Fibroblast of skin of right quadriceps (primary cell): ENCODE results near the gene MZT1.
"Not testable (repeated sequence)": the region's sequence is repeated elsewhere in the genome, so short reads cannot be mapped to it uniquely, and the experiment has no call there.

Experiments used
- DNase-seq: peaks from one replicate; pipeline ENCODE4 v3.0.0-alpha.2; 2013

MZT1 gene, protein sequence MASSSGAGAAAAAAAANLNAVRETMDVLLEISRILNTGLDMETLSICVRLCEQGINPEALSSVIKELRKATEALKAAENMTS

DNA sequence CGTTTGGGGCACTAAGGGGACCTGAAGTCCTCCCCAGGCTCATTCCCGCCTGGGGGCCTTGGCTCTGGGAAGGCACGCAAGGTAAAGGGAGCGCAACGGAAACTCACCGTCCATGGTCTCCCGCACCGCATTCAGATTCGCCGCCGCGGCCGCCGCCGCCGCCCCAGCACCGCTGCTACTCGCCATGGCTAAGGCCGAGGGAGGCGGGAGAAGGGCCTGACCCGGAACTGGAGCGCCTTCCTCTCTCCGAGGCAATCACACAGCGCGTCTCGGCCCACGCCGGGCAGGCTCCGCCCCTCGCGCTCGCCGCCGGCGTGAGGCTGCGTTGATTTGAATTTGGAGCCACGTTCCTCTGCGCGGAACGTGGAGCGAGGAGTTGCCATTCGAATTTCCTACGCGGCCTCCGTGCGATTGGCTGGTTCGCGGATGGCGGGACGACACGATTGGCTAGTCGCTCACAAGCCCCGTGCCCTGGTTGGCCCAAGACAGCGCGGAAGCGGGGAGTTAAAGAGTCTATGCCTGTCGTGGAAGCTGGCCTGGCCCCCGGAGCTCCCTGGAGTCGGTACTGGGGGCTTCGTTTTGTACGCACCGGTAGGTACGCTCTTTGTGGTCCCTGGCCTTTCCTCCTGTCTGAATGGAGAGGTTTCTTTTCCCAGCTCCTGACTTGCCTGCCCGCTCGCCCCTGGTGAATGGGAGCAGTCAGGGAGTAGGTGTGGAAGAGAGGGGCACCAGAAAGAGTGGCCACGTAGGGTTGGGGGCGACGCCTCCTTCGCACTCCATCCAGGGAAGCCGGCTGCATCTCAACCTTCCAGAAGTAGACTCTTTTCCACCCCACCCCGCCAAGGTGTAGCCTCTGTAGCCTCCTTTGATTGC is at the start of gene MZT1, which contains the start of gene BORA:
Gene MZT1, minus strand, starts transcription at position 213 of the 873 bp plus-strand sequence. Its CDS starts 27 bp downstream, at position 186.
Gene BORA, plus strand, starts transcription at position 507 of the 873 bp plus-strand sequence. CDS start 1,018 bp downstream, outside the sequence.
- DNase-seq, result peak; percentile 97

DNA sequence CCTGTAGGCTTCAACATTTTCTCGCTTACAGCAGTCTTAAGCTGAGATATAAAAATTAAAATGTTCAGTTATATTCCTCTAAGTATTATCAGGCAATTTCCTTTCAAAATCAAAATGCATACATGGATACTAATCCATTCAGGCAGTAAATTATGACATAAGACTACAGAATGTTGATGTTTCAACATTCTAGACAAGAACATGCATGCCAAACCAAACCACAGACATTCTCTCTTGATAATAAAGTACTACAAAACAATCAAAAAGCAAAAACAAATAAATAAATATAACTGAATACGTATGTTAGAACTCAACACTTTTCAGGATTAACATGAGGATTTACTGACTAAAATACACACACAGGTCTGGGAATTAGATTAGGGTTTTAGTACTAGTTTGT is 46.6 kb upstream of the MZT1 start:
- peak; percentile 11 for DNase-seq

DNA sequence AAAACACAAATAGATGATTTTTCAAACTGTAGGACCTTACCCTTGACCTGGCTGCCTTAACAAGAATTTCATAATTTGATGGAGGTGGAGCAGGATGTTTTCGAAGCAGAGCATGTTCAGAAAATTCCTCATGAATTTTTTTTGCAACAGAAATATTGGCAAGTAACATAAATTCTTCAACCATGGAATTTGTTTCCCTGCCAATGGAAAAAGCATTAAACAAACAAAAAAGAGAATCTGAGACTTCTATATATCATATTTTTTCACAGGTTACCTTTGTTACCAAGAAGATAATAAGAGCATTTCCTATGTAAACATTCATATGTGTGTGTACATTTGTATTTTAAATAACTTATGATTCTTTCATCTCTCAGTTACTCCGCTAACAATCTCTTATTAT is 36.0 kb upstream of the MZT1 start:
- no peak for DNase-seq

DNA sequence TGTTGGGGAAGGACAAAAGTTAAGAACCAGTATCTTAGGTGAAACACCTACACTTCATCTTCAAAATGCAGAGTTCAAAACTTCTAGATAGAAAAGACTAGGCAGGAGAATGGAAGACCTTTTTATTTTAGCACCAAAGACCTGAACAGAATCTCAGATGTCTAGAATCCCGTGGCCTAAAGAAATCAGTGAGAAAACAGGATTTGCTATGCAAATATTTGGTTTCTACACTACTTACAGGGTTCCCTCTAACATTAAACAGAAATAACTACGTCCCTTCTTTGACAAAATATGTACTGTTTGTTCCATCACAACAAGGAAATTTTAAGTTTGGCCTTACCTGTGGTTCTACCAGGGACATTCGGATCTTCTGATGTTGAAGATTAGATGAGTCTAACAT is 32.8 kb upstream of the MZT1 start:
- no peak for DNase-seq

DNA sequence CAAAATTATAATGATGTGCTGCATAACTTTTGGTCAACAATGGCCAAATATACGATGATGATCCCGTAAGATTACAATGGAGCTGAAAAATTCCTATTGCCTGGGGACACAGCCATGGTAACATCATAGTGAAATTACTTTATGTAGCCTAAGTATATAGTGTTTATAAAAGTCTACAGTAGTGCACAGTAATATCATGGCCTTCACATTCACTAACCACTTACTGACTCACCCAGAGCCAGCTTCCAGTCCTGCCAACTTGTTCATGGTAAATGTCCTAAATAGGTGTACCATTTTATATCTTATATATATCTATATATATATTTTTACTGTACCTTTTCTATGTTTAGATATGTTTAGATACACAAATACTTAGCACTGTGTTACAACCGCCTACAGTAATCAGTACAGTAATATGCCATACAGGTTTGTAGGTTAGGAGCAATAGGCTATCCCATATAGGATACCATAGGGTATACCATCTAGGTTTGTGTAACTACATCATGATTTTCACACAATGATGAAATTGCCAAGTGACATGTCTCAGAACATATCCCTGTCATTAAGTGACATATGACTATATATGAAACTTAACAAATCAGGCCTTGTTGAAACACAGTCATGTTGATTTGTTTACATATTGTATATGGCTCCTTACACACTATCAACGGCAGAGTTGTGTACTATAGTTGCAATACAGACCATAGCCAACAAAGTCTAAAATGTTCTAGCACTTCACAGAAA is 30.5 kb upstream of the MZT1 start:
- no peak for DNase-seq

DNA sequence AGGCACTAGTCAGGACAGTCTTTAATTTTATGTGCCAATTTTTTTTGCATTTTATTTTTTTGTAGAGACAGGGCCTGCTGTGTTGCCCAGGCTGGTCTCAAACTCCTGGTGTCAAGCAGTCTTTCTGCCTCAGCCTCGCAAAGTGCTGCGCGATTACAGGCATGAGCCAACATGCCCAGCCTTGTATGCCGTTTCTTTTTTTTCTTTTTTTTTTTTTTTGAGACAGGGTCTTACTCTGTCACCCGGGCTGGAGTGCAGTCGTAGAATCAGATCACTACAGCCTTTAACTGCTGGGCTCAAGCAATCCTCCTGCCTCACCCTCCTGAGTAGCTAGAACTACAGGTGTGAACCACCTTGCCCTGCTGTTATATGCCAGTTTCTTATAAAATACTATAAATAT is 26.7 kb upstream of the MZT1 start:
- no peak for DNase-seq

DNA sequence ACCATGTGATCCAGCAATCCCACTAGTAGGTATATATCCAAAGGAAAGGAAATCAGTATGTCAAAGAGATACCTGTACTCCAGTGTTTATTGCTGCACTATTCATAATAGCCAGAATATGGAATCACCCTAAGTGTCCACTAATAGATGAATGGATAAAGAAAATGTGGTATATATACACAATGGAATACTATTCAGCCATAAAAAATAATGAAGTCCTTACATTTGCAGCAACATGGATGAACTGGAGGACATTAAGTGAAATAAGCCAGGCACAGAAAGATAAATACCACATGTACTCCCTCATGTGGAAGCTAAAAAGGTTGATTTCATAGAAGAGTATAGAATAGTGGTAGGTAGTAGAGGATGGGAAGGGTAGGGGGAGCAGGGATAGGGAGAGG is 23.8 kb upstream of the MZT1 start:
- DNase-seq, result no peak

DNA sequence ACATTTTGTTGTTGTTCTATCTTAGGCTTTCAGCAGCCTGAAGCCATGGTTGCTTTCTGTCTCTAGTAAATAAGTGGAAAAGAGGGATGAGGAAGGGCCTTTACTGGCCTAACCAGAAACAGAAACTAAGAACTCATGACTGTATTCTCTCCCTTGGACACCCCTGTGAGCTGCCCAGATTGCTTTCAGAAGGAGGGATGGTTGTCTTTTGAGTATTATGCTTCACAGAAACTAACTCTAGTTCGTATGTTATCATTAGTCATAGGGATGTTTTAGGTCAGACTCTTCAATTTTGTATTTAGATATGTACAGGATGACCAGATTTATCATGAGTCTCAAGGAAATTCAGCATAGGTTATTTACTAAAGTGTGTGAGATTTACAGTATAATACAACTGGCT is 17.8 kb upstream of the MZT1 start:
- no peak for DNase-seq

DNA sequence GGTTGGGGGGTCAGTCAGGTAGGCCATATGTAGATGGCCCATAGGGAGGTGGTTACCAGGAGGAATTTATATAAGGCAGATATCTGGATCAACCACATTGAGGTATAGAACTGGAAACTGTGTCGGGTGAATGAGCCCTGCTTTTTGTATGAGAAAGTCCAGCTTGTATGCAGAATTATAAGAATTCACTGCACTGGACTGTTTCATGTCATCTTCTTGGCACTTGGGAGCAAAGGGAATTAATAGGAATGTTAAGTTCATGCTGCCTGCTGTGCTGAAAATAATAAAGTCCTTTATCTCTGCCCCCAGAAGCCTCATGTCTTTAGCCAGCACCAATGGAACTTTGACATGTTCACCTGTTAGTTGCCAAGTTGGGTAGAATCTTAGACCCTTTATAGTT is 12.6 kb upstream of the MZT1 start:
- no peak for DNase-seq

DNA sequence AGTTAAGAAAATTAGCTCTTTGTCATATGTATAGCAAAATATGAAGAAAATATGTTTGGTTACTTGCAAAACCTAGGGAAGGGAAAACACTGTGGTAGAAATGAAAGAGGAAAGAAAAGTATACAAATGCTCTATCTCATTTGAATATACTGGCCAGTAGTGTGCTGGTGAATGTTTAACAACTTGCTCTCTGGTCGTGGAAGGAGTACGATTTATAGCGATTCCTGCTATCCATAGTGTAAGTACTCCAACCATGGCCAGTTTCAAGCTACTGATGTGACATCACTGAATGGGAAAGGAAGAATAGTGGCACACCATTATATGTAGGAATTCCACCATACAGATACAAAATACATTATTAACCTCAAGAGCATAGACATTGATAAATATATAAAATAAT is 9.6 kb upstream of the MZT1 start:
- no peak for DNase-seq

DNA sequence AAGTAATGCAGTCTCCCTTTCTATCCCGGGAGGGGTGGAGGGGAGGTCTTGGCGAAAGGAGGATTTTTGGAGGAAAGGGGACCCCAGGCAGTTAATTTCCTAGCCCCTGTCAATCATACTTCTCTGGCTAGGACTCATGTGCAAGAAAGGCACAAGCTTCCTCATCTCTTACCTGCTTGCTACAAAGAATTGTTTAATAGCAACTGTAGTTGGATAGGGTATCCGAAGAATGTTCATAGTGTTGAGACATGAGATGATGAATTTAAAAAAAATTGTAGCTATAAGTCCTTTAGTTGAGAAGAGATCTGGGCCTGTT is 819 bp upstream of the MZT1 start:
- DNase-seq, result peak; percentile 1

DNA sequence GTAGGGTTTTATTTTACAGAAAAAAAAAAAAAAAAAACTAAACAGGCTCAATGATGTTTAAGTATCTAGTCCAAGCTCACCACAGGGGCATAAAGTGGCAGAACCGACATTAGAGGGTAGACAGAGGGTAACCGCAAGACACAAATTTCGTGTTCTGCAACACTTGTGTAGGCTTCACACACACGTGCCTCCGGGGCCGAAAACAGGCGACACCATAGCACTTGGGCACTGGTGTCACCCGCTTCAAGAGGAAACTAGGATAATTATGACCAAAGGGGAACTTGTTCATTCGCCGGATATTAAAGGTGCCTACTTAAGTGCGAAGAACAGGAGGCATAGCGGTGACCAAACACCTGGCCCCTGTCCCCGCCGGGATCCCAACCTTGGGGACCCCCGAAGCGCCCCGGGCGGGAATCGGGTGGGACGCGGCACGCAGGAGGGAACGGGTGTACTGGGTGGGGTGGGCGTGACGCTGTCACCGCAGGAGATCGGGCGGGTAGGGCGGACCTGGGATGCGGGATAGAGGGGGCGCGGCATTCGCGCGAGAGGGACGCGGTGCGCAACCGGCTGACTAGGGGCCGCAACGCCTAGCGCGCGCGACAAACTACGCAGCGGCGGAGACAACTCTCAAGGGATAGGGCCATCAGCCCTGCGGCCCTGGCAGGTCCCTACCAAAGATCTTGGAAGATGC is 558 bp downstream of the MZT1 start:
- peak; percentile 6 for DNase-seq

DNA sequence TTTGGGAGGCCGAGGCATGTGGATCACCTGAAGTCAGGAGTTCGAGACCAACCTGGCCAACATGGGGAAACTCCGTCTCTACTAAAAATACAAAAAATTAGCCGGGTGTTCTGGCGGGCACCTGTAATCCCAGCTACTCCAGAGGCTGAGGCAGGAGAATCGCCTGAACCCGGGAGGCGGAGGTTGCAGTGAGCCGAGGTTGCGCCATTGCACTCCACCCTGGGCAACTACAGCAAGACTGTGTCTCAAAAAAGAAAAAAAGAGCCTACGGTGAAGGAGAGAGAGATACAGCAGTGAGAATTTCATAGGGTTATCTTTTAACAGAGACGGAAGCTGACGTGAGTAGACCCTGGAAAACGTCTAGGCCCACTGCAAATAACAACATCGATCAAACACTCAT is 1.2 kb downstream of the MZT1 start:
- not testable (repeated sequence) for DNase-seq

DNA sequence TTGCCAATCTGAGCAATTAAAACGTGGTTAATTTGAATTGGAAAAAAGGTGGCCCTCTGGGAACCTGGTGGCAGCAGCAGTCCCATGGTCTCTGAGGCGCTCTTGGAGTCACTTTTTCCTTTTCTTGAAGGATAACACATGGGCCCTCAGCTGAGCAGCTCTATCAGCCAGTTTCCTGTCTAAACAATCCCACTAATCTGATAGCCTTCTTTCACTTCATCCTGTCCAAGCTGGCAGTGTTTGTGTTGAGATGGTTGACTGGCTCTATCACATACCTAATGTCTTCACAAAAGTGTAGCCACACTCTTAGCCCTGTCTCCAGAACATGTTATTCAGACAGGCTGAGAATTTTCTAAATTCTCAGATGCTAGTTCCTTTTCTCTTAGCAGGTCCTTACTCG is 10.7 kb downstream of the MZT1 start:
- no peak for DNase-seq

DNA sequence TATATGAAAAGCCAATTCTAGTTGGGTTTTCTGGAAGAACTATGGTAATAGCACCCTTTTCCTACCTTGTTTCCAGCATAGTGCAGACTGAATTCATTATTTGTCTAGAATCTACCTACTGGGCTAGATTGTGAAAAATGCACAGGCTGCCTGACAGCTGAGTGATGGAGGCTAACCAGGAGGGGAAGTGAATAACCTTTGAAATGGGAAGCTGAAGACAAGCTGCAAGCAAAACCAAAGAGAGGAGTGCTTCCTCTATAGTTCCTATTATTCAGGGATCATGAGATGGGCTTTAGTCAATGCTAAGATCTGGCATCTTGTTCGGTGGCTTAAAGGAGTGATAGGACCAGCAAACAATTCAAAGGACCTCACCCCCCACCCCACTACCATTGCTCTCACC is 26.9 kb downstream of the MZT1 start:
- DNase-seq, result no peak

DNA sequence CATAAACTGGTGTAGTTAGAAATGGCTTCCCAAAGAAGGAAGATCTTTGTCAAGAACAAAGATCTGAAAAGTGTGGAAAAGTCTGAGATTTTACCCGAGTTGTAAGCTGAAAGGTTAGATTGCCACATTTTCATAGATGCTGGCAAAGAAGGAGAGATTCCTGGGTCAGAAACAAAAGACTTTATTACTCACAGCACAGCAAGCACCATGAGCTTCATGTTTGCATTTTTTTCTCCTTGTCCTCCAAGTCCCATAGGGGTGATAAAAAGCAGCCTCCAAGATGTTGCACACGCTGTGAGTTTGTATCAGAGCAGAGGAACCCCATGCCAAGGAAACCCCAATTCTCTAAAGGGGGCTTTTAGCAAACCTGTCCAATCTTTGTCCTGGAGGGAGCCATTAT is 29.3 kb downstream of the MZT1 start:
- DNase-seq, result no peak

DNA sequence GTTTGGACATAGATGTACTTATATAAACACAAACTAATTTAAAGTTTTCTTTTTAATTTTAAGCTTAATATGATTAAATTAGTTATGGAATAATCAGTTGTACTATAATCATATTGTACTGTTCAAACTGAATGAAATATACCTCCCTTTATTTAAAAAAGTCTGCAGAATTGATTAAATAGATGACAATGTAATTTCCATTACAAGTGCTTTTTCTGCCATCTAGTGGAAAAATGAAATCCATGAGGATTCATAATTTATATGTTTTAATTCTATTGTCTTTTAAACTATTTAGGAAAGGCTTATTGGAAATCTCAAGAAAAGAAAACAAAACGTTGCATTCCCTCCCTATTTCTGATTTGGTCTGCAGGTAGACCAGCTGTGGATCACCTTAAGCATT is 30.9 kb downstream of the MZT1 start:
- no peak for DNase-seq

DNA sequence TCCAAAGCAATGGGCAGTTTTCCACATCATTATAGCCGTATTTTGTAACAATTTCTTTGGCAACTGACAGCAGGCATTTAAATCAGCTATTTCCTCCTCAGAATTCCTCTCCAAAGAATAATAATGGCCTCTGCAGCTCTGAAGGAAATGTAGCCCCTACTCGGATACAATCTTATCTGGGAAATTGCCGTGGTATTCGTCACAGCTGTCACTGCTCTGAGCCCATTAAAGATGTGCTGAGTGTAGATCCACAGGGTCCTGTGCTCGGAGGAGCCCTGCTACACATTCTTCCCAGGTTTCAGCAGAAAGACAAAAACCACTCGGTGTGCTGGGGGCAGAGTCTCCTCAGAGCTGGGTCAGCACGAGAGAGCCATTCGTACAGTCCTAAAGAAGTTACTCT is 33.1 kb downstream of the MZT1 start:
- DNase-seq, result no peak

DNA sequence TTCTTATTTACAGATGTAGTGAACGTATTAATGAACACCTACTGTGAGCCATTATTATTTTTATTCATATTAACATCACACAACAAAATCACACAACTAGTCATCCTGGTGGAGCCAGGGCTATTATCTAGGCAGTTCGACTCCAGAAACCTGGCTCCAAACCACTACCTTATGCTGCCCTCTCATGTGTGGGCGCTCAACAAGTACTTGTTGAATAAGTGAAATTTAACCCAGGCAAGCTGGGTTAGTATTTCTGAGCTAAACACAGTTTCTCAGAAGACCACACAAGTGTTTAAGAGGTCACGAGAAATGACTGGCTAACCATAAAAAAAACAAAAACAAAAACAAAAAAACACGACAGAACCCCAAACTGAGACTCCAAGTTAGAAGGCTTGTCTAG is 33.6 kb downstream of the MZT1 start:
- no peak for DNase-seq

DNA sequence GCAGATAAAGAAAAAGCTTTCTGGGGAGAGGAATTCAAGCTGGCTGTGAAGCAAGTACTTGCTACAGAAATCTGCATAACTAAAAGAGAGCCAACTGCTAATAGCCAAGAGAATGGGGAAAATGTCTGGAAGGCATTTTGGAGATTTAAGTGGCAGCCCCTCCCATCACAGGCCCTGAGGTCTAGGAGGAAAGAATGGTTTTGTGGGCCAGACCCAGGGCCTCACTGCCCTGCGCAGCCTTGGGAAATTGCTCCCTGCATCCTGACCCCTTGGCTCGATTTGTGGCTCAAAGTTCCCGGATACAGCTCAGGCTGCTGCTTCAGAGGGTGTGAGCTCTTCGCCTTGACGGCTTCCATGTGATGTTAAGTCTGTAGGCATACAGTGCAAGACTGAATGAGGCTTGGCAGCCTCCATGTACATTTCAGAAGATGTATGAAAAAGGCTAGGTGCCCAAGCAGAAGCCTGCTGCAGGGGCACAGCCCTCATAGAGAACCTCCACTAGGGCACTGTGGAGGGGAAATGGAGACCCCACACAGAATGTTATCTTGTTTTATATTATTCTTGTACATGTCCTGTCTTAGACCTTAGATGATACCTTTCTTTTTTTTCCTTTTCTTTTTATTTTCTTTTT is 34.4 kb downstream of the MZT1 start:
- no peak for DNase-seq

DNA sequence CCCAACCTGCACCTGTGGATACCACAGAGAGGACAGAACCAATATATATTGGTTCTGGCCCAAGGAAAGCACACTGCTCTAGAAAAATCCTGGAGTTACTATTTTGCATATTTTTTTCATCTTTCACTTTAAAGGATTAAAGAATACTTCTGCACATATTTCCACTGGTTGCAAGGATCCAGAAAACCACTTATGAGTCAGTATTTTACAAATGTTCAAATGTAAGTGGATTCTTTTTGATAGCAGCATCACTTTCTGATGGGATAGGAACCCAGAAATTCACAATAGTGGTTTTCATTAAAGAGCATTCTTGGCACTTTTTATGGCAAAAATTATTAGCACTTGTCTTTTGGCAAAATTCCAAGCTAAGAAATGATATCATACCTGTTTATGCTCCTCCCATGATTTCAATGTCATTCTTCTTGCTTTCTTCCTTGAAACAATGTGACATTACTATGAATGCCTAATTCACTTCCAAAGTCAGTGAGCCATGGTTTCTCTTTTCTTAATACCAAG is 38.2 kb downstream of the MZT1 start:
- no peak for DNase-seq

DNA sequence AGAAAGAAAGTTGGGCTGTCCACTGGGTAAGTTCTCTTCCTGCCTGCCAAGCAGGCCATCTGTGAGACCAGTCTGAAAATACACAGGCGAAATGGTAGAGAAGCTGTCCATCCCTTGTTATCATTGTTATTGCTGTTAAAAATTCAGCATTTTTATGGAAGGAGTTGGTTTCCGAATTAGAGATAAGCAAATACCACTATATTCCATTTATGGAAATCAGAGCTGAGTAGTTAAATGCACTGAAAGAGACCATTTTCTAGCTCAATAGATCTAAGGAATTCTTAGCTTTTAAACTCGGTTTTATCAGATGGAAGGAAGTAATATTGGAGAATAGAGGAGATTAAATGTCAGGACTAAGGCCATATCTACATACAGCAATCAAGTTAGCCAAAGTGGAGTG is 40.7 kb downstream of the MZT1 start:
- DNase-seq, result no peak

DNA sequence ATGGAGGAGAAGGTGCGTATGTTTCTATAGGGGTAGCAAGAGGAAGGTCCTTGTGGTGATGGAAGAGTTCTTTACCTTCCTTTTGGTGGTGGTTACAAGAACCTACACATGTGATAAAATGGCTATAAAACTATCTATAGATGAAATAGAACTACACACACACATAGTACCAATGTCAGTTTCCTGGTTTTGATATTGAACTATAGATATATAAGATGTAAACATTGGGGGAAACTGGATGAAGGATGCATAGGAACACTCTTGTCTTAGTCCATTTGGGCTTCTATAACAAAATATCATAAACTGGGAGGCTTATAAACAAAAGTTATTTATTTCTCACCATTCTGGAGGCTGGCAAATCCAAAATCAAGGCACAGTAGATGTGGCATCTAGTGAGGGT is 47.1 kb downstream of the MZT1 start:
- DNase-seq, result no peak
